HCT116 (cell line): Measurements from ENCODE around the gene PWP1. TPM values are rescaled to one million over a fixed set of nuclear protein-coding genes. Genes with fewer than 3 reads are reported as not detected.

ENCODE experiments used
- ATAC-seq: fragments of 200-7000 bp; cut with Tn5 transposase; 2 replicates; pipeline ENCODE4 v1.9.1; 2020; ENCODE audit warnings: mild to moderate bottlenecking, moderate library complexity
- BruUV-seq: library from RNA; stranded (reverse); fragments of 400-500 nt; replicated peaks from 2 replicates; lab custom pipeline; 2021; lab: Mats Ljungman, UMichigan
- CTCF ChIA-PET: fragments of 300-600 bp; sonication (Branson Sonifier 250); formaldehyde crosslinking; loops from one replicate; lab custom pipeline; 2021; ENCODE audit warnings: antibody characterized with exemption; lab: Charles Lee
- POLR2A ChIA-PET: fragments of 300-600, 350-600 bp; sonication (Branson Sonifier 250); formaldehyde crosslinking; loops from one replicate; lab custom pipeline; 2021; ENCODE audit warnings: antibody characterized with exemption; lab: Charles Lee
- RAD21 ChIA-PET, 2 experiments: fragments of 300-600 bp; sonication (Branson Sonifier 250); formaldehyde crosslinking; loops; one replicate each; lab custom pipeline; 2023; ENCODE audit warnings: low total read pairs in 2 of 2; ENCODE audit not compliant: uncharacterized antibody in 2 of 2, unreplicated experiment in 2 of 2, low non-redundant PET in 1 of 2; lab: Charles Lee
- DNase-seq: peaks from one replicate; pipeline ENCODE4 v3.0.0-alpha.2; 2010; ENCODE audit warnings: low read depth, low spot score
- H2AFZ ChIP-seq: fragments of 200-600 bp; shearing (Covaris generic), sonication (generic); 2 replicates; pipeline ENCODE4 v1.6.1; 2017; ENCODE audit warnings: low read depth, mixed run types, mixed read lengths, antibody characterized with exemption, low read length; ENCODE audit not compliant: poor library complexity, severe bottlenecking
- H3K27ac ChIP-seq: 2 replicates; pipeline ENCODE4 v1.5.1; 2012; ENCODE audit warnings: low read depth, low read length
- H3K27me3 ChIP-seq: fragments of 200-600 bp; sonication (generic); 2 replicates; pipeline ENCODE4 v1.6.1; 2016; ENCODE audit warnings: mixed run types, low read length, mixed read lengths; ENCODE audit not compliant: insufficient read depth
- H3K36me3 ChIP-seq, 2 experiments: fragments of 200-500 bp in 1 of 2; fragments of 200-600 bp in 1 of 2; sonication (Bioruptor generic) in 1 of 2; sonication (generic) in 1 of 2; 2 replicates each; pipeline versions ENCODE4 v1.5.1 to v1.6.1; 2014 to 2016; ENCODE audit warnings: low read length in 2 of 2, inconsistent platforms in 1 of 2, mixed read lengths in 1 of 2, mixed run types in 1 of 2; ENCODE audit not compliant: insufficient read depth in 2 of 2, control insufficient read depth in 1 of 2
- H3K4me1 ChIP-seq, 2 experiments: fragments of 200-600 bp in 1 of 2; sonication (generic) in 1 of 2; 2 replicates each; pipeline versions ENCODE4 v1.5.1 to v1.6.1; 2012 to 2017; ENCODE audit warnings: low read length in 2 of 2, inconsistent platforms in 1 of 2, mild to moderate bottlenecking in 1 of 2, mixed read lengths in 1 of 2, mixed run types in 1 of 2, moderate library complexity in 1 of 2; ENCODE audit not compliant: insufficient read depth in 2 of 2, control insufficient read depth in 1 of 2
- H3K4me2 ChIP-seq: fragments of 200-600 bp; sonication (generic); 2 replicates; pipeline ENCODE4 v1.6.1; 2017; ENCODE audit warnings: mixed run types, low read length, mixed read lengths
- H3K4me3 ChIP-seq, 2 experiments: fragments of 200-600 bp in 1 of 2; sonication (generic) in 1 of 2; replicated peaks in 1 of 2; 2 replicates each; pipeline ENCODE4 v1.5.1; 2011 to 2016; ENCODE audit warnings: low read length in 2 of 2, control low read depth in 1 of 2, low read depth in 1 of 2, mild to moderate bottlenecking in 1 of 2, mixed read lengths in 1 of 2, mixed run types in 1 of 2
- H3K79me2 ChIP-seq: fragments of 200-600 bp; sonication (generic); 2 replicates; pipeline ENCODE4 v1.6.1; 2017; ENCODE audit warnings: mild to moderate bottlenecking, mixed run types, low read length, moderate library complexity, mixed read lengths; ENCODE audit not compliant: insufficient read depth
- H3K9ac ChIP-seq: fragments of 200-600 bp; sonication (generic); 2 replicates; pipeline ENCODE4 v1.6.1; 2016; ENCODE audit warnings: low read length, mixed read lengths
- H3K9me2 ChIP-seq: fragments of 200-600 bp; sonication (generic), shearing (Covaris generic); 2 replicates; pipeline ENCODE4 v1.6.1; 2017; ENCODE audit warnings: mixed run types, mild to moderate bottlenecking, moderate library complexity; ENCODE audit not compliant: insufficient read depth
- H3K9me3 ChIP-seq, 2 experiments: fragments of 200-500 bp in 1 of 2; fragments of 200-600 bp in 1 of 2; sonication (Bioruptor generic) in 1 of 2; sonication (generic) in 1 of 2; 2 replicates each; pipeline ENCODE4 v1.6.1; 2014 to 2017; ENCODE audit warnings: low read length in 2 of 2, mixed read lengths in 2 of 2, inconsistent platforms in 1 of 2, low read depth in 1 of 2, mild to moderate bottlenecking in 1 of 2, mixed run types in 1 of 2, moderate library complexity in 1 of 2; ENCODE audit not compliant: control insufficient read depth in 1 of 2, insufficient read depth in 1 of 2
- H4K20me1 ChIP-seq: fragments of 200-600 bp; sonication (generic), shearing (Covaris generic); 2 replicates; pipeline ENCODE4 v1.6.1; 2017; ENCODE audit warnings: mixed run types, mild to moderate bottlenecking, moderate library complexity; ENCODE audit not compliant: insufficient read depth
- EGR1 ChIP-seq: IDR thresholded peaks from 2 replicates; pipeline ENCODE4 v1.6.1; 2012; ENCODE audit warnings: low read depth
- ELF1 ChIP-seq: IDR thresholded peaks from 2 replicates; pipeline ENCODE4 v1.6.1; 2012; ENCODE audit warnings: low read depth, borderline replicate concordance
- FOSL1 ChIP-seq: IDR thresholded peaks from 2 replicates; pipeline ENCODE4 v1.6.1; 2012; ENCODE audit warnings: low read depth
- JUND ChIP-seq: IDR thresholded peaks from 2 replicates; pipeline ENCODE4 v1.6.1; 2012
- MAX ChIP-seq: IDR thresholded peaks from 2 replicates; pipeline ENCODE4 v1.6.1; 2012
- POLR2A ChIP-seq: IDR thresholded peaks from 2 replicates; pipeline ENCODE4 v1.7.0; 2011; ENCODE audit warnings: borderline replicate concordance; ENCODE audit not compliant: insufficient read depth, insufficient read length; ENCODE audit errors: extremely low read depth
- POLR2AphosphoS5 ChIP-seq: IDR thresholded peaks from 2 replicates; pipeline ENCODE4 v1.6.1; 2011; ENCODE audit warnings: mild to moderate bottlenecking, low read depth, low read length, moderate library complexity
- RAD21 ChIP-seq: IDR thresholded peaks from 2 replicates; pipeline ENCODE4 v1.6.1; 2012; ENCODE audit warnings: low read depth, mild to moderate bottlenecking
- REST ChIP-seq: IDR thresholded peaks from 2 replicates; pipeline ENCODE4 v1.6.1; 2012; ENCODE audit warnings: low read depth
- SIN3A ChIP-seq: IDR thresholded peaks from 2 replicates; pipeline ENCODE4 v1.6.1; 2012; ENCODE audit warnings: low read depth
- SRF ChIP-seq: IDR thresholded peaks from 2 replicates; pipeline ENCODE4 v1.6.1; 2012; ENCODE audit warnings: low read depth
- YY1 ChIP-seq: IDR thresholded peaks from 2 replicates; pipeline ENCODE4 v1.6.1; 2011; ENCODE audit warnings: low read length, low read depth, moderate library complexity, mild to moderate bottlenecking; ENCODE audit not compliant: insufficient replicate concordance; ENCODE audit errors: extremely low read depth
- ZFX ChIP-seq: fragments of 450-650 bp; IDR thresholded peaks from 2 replicates; pipeline ENCODE4 v1.6.1; 2017
- ZNF274 ChIP-seq: fragments of 200-500 bp; sonication (Bioruptor generic); IDR thresholded peaks from 2 replicates; pipeline ENCODE4 v1.6.1; 2014; ENCODE audit warnings: mild to moderate bottlenecking, low read depth, low read length, inconsistent platforms
- intact Hi-C: fragments of 100-400 bp; cut with micrococcal nuclease; formaldehyde crosslinking; loops from 2 replicates; pipeline ENCODE4 v1.10.0; 2022
- total RNA-seq: library from RNA; stranded (reverse); gene quantifications from one replicate; pipeline ENCODE4 v1.2.1, GENCODE V29; 2021; ENCODE audit not compliant: unreplicated experiment
- TF ChIP-seq, protein P1 (sequence below): IDR thresholded peaks from 2 replicates; pipeline ENCODE4 v1.6.1; 2011; ENCODE audit warnings: mild to moderate bottlenecking, low read length, moderate library complexity; ENCODE audit not compliant: insufficient replicate concordance; ENCODE audit errors: extremely low read depth

PWP1 gene
- total RNA-seq, 1 experiment from 2014 or later, result 48.2 TPM

- H3K36me3 ChIP-seq, result peaks cover 54 to 79% of the 10 kb centered on the region in 2 experiments
- CTCF ChIA-PET, result no interaction called here
- no TSS peak for BruUV-seq
Measured at GRCh38 chr12:107736914-107737313, 51.3 kb downstream of the PWP1 start.

More at GRCh38 chr12:107736914-107737313, 51.3 kb downstream of the PWP1 start:
- Histone ChIP-seq H3K4me2 (no peak overlapping the region), H4K20me1 (no peaks in the 10 kb centered on the region), H3K27me3 (no peaks in the 10 kb centered on the region), H3K9me2 (no peaks in the 10 kb centered on the region), H3K9me3 (no peaks in the 10 kb centered on the region), H3K4me3 (no peak overlapping the region), H3K4me1 (no peaks in the 10 kb centered on the region), H3K9ac (no peak overlapping the region), H3K27ac (no peak overlapping the region), H3K79me2 (no peaks in the 10 kb centered on the region; the same call in 1 of the 2 replicates), H2AFZ (no peak overlapping the region)
- intact Hi-C loops, result no loop called here
- TF ChIP-seq RAD21 (no peak), ELF1 (no peak), FOSL1 (no peak), ZNF274 (no peak), ZFX (no peak), POLR2AphosphoS5 (no peak), YY1 (no peak), SIN3A (no peak), REST (no peak), POLR2A (no peak), JUND (no peak), SRF (no peak), EGR1 (no peak), MAX (no peak)
- TF ChIP-seq, protein P1, sequence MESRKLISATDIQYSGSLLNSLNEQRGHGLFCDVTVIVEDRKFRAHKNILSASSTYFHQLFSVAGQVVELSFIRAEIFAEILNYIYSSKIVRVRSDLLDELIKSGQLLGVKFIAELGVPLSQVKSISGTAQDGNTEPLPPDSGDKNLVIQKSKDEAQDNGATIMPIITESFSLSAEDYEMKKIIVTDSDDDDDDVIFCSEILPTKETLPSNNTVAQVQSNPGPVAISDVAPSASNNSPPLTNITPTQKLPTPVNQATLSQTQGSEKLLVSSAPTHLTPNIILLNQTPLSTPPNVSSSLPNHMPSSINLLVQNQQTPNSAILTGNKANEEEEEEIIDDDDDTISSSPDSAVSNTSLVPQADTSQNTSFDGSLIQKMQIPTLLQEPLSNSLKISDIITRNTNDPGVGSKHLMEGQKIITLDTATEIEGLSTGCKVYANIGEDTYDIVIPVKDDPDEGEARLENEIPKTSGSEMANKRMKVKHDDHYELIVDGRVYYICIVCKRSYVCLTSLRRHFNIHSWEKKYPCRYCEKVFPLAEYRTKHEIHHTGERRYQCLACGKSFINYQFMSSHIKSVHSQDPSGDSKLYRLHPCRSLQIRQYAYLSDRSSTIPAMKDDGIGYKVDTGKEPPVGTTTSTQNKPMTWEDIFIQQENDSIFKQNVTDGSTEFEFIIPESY, result no peak
- DNase-seq, result no peak
- POLR2A ChIA-PET, result no interaction called here
- RAD21 ChIA-PET, result no interaction called here
- no peak for ATAC-seq
